ENCODE data around the gene BRINP3. TPM values are rescaled to one million over a fixed set of nuclear protein-coding genes. Genes with fewer than 3 reads are reported as not detected.

BRINP3 gene
- total RNA-seq, 1 donor from 2014 or later, result not detected

- no peak for TF ChIP-seq EZH2 (IDR thresholded peaks at IDR 0.05; ENCODE audit: insufficient read depth, low read length)
- TF ChIP-seq, protein P1, sequence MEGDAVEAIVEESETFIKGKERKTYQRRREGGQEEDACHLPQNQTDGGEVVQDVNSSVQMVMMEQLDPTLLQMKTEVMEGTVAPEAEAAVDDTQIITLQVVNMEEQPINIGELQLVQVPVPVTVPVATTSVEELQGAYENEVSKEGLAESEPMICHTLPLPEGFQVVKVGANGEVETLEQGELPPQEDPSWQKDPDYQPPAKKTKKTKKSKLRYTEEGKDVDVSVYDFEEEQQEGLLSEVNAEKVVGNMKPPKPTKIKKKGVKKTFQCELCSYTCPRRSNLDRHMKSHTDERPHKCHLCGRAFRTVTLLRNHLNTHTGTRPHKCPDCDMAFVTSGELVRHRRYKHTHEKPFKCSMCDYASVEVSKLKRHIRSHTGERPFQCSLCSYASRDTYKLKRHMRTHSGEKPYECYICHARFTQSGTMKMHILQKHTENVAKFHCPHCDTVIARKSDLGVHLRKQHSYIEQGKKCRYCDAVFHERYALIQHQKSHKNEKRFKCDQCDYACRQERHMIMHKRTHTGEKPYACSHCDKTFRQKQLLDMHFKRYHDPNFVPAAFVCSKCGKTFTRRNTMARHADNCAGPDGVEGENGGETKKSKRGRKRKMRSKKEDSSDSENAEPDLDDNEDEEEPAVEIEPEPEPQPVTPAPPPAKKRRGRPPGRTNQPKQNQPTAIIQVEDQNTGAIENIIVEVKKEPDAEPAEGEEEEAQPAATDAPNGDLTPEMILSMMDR (IDR thresholded peaks at IDR 0.05; ENCODE audit: insufficient read depth, low read depth, low read length), result no peak
- Histone ChIP-seq H3K4me2 (ENCODE audit: low read length) (peak overlapping the region; percentile 96), H3K36me3 (ENCODE audit: insufficient read depth, low read length) (no peaks in the 10 kb centered on the region), H4K20me1 (ENCODE audit: insufficient read depth, low read length) (no peaks in the 10 kb centered on the region), H3K79me2 (ENCODE audit: insufficient read depth, low read length) (no peaks in the 10 kb centered on the region), H3K27me3 (ENCODE audit: insufficient read depth, low read length) (peaks cover 15% of the 10 kb centered on the region), H3K4me1 (ENCODE audit: insufficient read depth, low read length) (peaks cover 17% of the 10 kb centered on the region), H3K4me3 (ENCODE audit: insufficient read depth, low read depth, low read length) (peak overlapping the region; percentile 69), H3K9ac (ENCODE audit: low read length) (peak overlapping the region; percentile 72), H3K9me3 (ENCODE audit: insufficient read depth, low read depth, low read length) (no peaks in the 10 kb centered on the region), H2AFZ (ENCODE audit: low read depth, low read length) (peak overlapping the region; percentile 92), H3K27ac (ENCODE audit: low read depth, low read length) (no peak overlapping the region)
- peaks cover 55% of the 10 kb centered on the region for H3K27me3 Mint-ChIP-seq (ENCODE audit: low read depth, unreplicated experiment)
- no peak for DNase-seq (ENCODE audit: low read depth)
- H3K36me3 Mint-ChIP-seq (ENCODE audit: low read depth, unreplicated experiment), result no peaks in the 10 kb centered on the region
- no peaks in the 10 kb centered on the region for H3K9me3 Mint-ChIP-seq (ENCODE audit: unreplicated experiment)
- no peak for FAIRE-seq
- peaks cover 6% of the 10 kb centered on the region for H3K4me1 Mint-ChIP-seq (ENCODE audit: low read depth, unreplicated experiment)
- peak overlapping the region; percentile 91 for H3K4me3 Mint-ChIP-seq (ENCODE audit: unreplicated experiment)
- no peak overlapping the region for H3K27ac Mint-ChIP-seq (ENCODE audit: unreplicated experiment)
Observed at GRCh38 chr1:190479050-190479397, 1.4 kb upstream of the BRINP3 start.

GRCh38 chr1:190478149-190479049 lies 735 bp upstream of the BRINP3 start:
- Mint-ChIP-seq H3K9me3 (ENCODE audit: unreplicated experiment) (no peaks in the 10 kb centered on the region), H3K4me1 (ENCODE audit: low read depth, unreplicated experiment) (peaks cover 6% of the 10 kb centered on the region), H3K36me3 (ENCODE audit: low read depth, unreplicated experiment) (no peaks in the 10 kb centered on the region), H3K27me3 (ENCODE audit: low read depth, unreplicated experiment) (peaks cover 57% of the 10 kb centered on the region), H3K27ac (ENCODE audit: unreplicated experiment) (no peak overlapping the region), H3K4me3 (ENCODE audit: unreplicated experiment) (peak overlapping the region; percentile 91)
- H3K4me1 ChIP-seq (ENCODE audit: insufficient read depth, low read length), result peaks cover 17% of the 10 kb centered on the region
- no peaks in the 10 kb centered on the region for H3K36me3 ChIP-seq (ENCODE audit: insufficient read depth, low read length)
- no peaks in the 10 kb centered on the region for H4K20me1 ChIP-seq (ENCODE audit: insufficient read depth, low read length)
- FAIRE-seq (no peak), DNase-seq (ENCODE audit: low read depth) (peak; percentile 47)
- H3K79me2 ChIP-seq (ENCODE audit: insufficient read depth, low read length), result no peaks in the 10 kb centered on the region
- H3K4me2 ChIP-seq (ENCODE audit: low read length), result peak overlapping the region; percentile 96
- H2AFZ ChIP-seq (ENCODE audit: low read depth, low read length), result peak overlapping the region; percentile 92
- H3K27me3 ChIP-seq (ENCODE audit: insufficient read depth, low read length), result peaks cover 15% of the 10 kb centered on the region
- peak overlapping the region; percentile 72 for H3K9ac ChIP-seq (ENCODE audit: low read length)
- H3K9me3 ChIP-seq (ENCODE audit: insufficient read depth, low read depth, low read length), result no peaks in the 10 kb centered on the region
- peak overlapping the region; percentile 69 for H3K4me3 ChIP-seq (ENCODE audit: insufficient read depth, low read depth, low read length)
- H3K27ac ChIP-seq (ENCODE audit: low read depth, low read length), result no peak overlapping the region
- TF ChIP-seq, protein P1 (IDR thresholded peaks at IDR 0.05; ENCODE audit: insufficient read depth, low read depth, low read length), result no peak
- TF ChIP-seq EZH2 (IDR thresholded peaks at IDR 0.05; ENCODE audit: insufficient read depth, low read length), result no peak

GRCh38 chr1:190476806-190477205 lies 858 bp downstream of the BRINP3 start:
- H3K4me3 Mint-ChIP-seq (ENCODE audit: unreplicated experiment), result no peak overlapping the region
- H3K79me2 ChIP-seq (ENCODE audit: insufficient read depth, low read length), result no peaks in the 10 kb centered on the region
- H3K4me3 ChIP-seq (ENCODE audit: insufficient read depth, low read depth, low read length), result no peak overlapping the region
- TF ChIP-seq, protein P1 (IDR thresholded peaks at IDR 0.05; ENCODE audit: insufficient read depth, low read depth, low read length), result no peak
- TF ChIP-seq EZH2 (IDR thresholded peaks at IDR 0.05; ENCODE audit: insufficient read depth, low read length), result no peak
- no peaks in the 10 kb centered on the region for H3K36me3 ChIP-seq (ENCODE audit: insufficient read depth, low read length)
- no peak overlapping the region for H3K9ac ChIP-seq (ENCODE audit: low read length)
- no peak for FAIRE-seq
- no peaks in the 10 kb centered on the region for H3K36me3 Mint-ChIP-seq (ENCODE audit: low read depth, unreplicated experiment)
- H3K4me1 Mint-ChIP-seq (ENCODE audit: low read depth, unreplicated experiment), result peaks cover 6% of the 10 kb centered on the region
- no peaks in the 10 kb centered on the region for H3K9me3 Mint-ChIP-seq (ENCODE audit: unreplicated experiment)
- peaks cover 57% of the 10 kb centered on the region for H3K27me3 Mint-ChIP-seq (ENCODE audit: low read depth, unreplicated experiment)
- no peak overlapping the region for H2AFZ ChIP-seq (ENCODE audit: low read depth, low read length)
- no peaks in the 10 kb centered on the region for H3K9me3 ChIP-seq (ENCODE audit: insufficient read depth, low read depth, low read length)
- H3K4me2 ChIP-seq (ENCODE audit: low read length), result no peak overlapping the region
- H4K20me1 ChIP-seq (ENCODE audit: insufficient read depth, low read length), result no peaks in the 10 kb centered on the region
- no peak for DNase-seq (ENCODE audit: low read depth)
- H3K27ac ChIP-seq (ENCODE audit: low read depth, low read length), result no peak overlapping the region
- H3K27me3 ChIP-seq (ENCODE audit: insufficient read depth, low read length), result peaks cover 15% of the 10 kb centered on the region
- peaks cover 17% of the 10 kb centered on the region for H3K4me1 ChIP-seq (ENCODE audit: insufficient read depth, low read length)
- no peak overlapping the region for H3K27ac Mint-ChIP-seq (ENCODE audit: unreplicated experiment)

Measured in astrocyte (in vitro differentiated cells and primary cell).